Natural killer cell (primary cell): ENCODE results near the gene ZFYVE21. TPM values are rescaled to one million over a fixed set of nuclear protein-coding genes. Genes with fewer than 3 reads are reported as not detected.

Source experiments
- ATAC-seq, 3 donors: fragments of 150-1000 bp in 2 of 3; fragments of 200-7000 bp in 1 of 3; cut with Tn5 transposase; 1 replicate in 1 of 3; 2 replicates in 2 of 3; pipeline ENCODE4 v1.10.0; 2021; ENCODE audit warnings: mild to moderate bottlenecking in 2 of 3, moderate library complexity in 2 of 3
- DNase-seq, 2 donors: peaks; one replicate each; pipeline versions ENCODE4 v3.0.0 to v3.0.0-alpha.2; 2013 to 2021; ENCODE audit warnings: mixed read lengths in 1 of 2
- H3K27ac ChIP-seq: one replicate; pipeline ENCODE4 v1.5.1; 2013; ENCODE audit warnings: mild to moderate bottlenecking, low read length
- H3K27me3 ChIP-seq: one replicate; pipeline ENCODE4 v1.6.1; 2013; ENCODE audit warnings: low read length; ENCODE audit not compliant: control insufficient read depth, insufficient read depth
- H3K36me3 ChIP-seq: one replicate; pipeline ENCODE4 v1.6.1; 2013; ENCODE audit warnings: low read length; ENCODE audit not compliant: control insufficient read depth, insufficient read depth
- H3K4me1 ChIP-seq: one replicate; pipeline ENCODE4 v1.6.1; 2013; ENCODE audit warnings: low read length; ENCODE audit not compliant: control insufficient read depth, insufficient read depth
- H3K4me3 ChIP-seq: one replicate; pipeline ENCODE4 v1.5.1; 2013; ENCODE audit warnings: low read length
- H3K9me3 ChIP-seq: one replicate; pipeline ENCODE4 v1.6.1; 2013; ENCODE audit warnings: low read length; ENCODE audit not compliant: control insufficient read depth, insufficient read depth
- H3K27ac Mint-ChIP-seq, 2 donors: one replicate each; pipeline ENCODE4 v1.8.0; 2022; ENCODE audit warnings: mild to moderate bottlenecking in 2 of 2, mixed read lengths in 2 of 2, moderate library complexity in 1 of 2
- H3K27me3 Mint-ChIP-seq, 2 donors: one replicate each; pipeline ENCODE4 v1.8.0; 2022; ENCODE audit warnings: low read depth in 2 of 2, mixed read lengths in 2 of 2
- H3K36me3 Mint-ChIP-seq: one replicate; pipeline ENCODE4 v1.8.0; 2022; ENCODE audit warnings: mixed read lengths
- H3K4me1 Mint-ChIP-seq, 2 donors: one replicate each; pipeline ENCODE4 v1.8.0; 2022; ENCODE audit warnings: mixed read lengths in 2 of 2
- H3K4me3 Mint-ChIP-seq: one replicate; pipeline ENCODE4 v1.8.0; 2022; ENCODE audit warnings: mild to moderate bottlenecking, moderate library complexity, mixed read lengths
- H3K9me3 Mint-ChIP-seq, 2 donors: one replicate each; pipeline ENCODE4 v1.8.0; 2022; ENCODE audit warnings: mixed read lengths in 2 of 2
- WGBS: methylation state at CpG from one replicate; pipeline ENCODE4 v1.1.7; 2013; ENCODE audit warnings: missing lambda C conversion rate; ENCODE audit not compliant: insufficient coverage; 5-methylcytosine and 5-hydroxymethylcytosine counted together
- intact Hi-C: fragments of 100-400 bp; cut with micrococcal nuclease; formaldehyde crosslinking; loops from one replicate; pipeline ENCODE4 v1.14.2; 2022
- total RNA-seq, 4 donors: library from RNA; stranded (reverse); fragments of 120-200 nt in 1 of 4; gene quantifications; one replicate each; pipeline versions ENCODE4 v1.2.3 to v1.2.4, GENCODE V29; 2013 to 2022
- TF ChIP-seq, protein P1 (sequence below): fragments of 200-600 bp; IDR thresholded peaks from one replicate; pipeline ENCODE4 v1.8.0; 2022; ENCODE audit warnings: antibody characterized with exemption

Gene ZFYVE21
- total RNA-seq, 3 donors from 2014 or later (not counting 1 experiment from before 2014, with no cell fraction given): 5.9 to 10.7 (median 8.5) TPM

DNA sequence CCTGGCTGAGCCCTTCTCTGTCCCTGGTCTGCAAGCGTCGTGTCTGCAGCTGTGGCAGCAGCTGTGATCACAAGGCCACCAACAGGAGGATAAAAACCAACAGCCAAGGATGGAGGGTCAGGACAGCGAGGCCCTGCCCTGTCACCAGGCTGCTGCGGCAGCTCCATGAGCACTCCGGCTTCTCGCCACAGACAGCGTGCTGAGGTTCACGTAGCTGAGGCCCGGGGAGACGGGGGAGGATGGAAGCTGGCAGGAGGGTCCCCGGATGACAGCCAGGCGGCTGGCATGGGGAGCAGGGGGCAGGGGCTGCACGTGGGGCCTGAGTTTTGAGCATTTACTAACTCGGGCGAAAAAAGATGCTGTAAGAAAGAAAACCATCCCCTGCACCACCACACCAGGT is 5.8 kb upstream of the ZFYVE21 start:
- H3K9me3 Mint-ChIP-seq: no peaks in the 10 kb centered on the region
- no peak for ATAC-seq
- peaks cover 6 to 12% of the 10 kb centered on the region in 2 donors for H3K4me1 Mint-ChIP-seq
- Histone ChIP-seq H3K27me3 (no peaks in the 10 kb centered on the region), H3K9me3 (no peaks in the 10 kb centered on the region), H3K27ac (no peak overlapping the region), H3K4me3 (no peak overlapping the region), H3K4me1 (peaks cover 10% of the 10 kb centered on the region), H3K36me3 (peaks cover 4% of the 10 kb centered on the region)
- no peak for DNase-seq
- no peaks in the 10 kb centered on the region for H3K36me3 Mint-ChIP-seq
- H3K27ac Mint-ChIP-seq: no peak overlapping the region
- H3K27me3 Mint-ChIP-seq: no peaks in the 10 kb centered on the region
- intact Hi-C loops: no loop called here
- 98% methylated on average over 15 of the region's 15 CpGs for WGBS
- TF ChIP-seq, protein P1, sequence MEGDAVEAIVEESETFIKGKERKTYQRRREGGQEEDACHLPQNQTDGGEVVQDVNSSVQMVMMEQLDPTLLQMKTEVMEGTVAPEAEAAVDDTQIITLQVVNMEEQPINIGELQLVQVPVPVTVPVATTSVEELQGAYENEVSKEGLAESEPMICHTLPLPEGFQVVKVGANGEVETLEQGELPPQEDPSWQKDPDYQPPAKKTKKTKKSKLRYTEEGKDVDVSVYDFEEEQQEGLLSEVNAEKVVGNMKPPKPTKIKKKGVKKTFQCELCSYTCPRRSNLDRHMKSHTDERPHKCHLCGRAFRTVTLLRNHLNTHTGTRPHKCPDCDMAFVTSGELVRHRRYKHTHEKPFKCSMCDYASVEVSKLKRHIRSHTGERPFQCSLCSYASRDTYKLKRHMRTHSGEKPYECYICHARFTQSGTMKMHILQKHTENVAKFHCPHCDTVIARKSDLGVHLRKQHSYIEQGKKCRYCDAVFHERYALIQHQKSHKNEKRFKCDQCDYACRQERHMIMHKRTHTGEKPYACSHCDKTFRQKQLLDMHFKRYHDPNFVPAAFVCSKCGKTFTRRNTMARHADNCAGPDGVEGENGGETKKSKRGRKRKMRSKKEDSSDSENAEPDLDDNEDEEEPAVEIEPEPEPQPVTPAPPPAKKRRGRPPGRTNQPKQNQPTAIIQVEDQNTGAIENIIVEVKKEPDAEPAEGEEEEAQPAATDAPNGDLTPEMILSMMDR: no peak
- H3K4me3 Mint-ChIP-seq: no peak overlapping the region

- intact Hi-C loops: no loop called here
- H3K27ac Mint-ChIP-seq: no peak overlapping the region
- Histone ChIP-seq H3K9me3 (no peaks in the 10 kb centered on the region), H3K4me3 (no peak overlapping the region), H3K36me3 (peaks cover 4% of the 10 kb centered on the region), H3K27ac (no peak overlapping the region), H3K27me3 (no peaks in the 10 kb centered on the region), H3K4me1 (peaks cover 11% of the 10 kb centered on the region)
- TF ChIP-seq, protein P1: no peak
- no peak for DNase-seq
- no peaks in the 10 kb centered on the region for H3K27me3 Mint-ChIP-seq
- no peaks in the 10 kb centered on the region for H3K9me3 Mint-ChIP-seq
- H3K36me3 Mint-ChIP-seq: no peaks in the 10 kb centered on the region
- 92% methylated on average over 6 of the region's 9 CpGs for WGBS
- no peak overlapping the region for H3K4me3 Mint-ChIP-seq
- no peak for ATAC-seq
- peaks cover 6 to 14% of the 10 kb centered on the region in 2 donors for H3K4me1 Mint-ChIP-seq
These were observed 4.7 kb upstream of the ZFYVE21 start for GRCh38 chr14:103710771-103711377.

DNA sequence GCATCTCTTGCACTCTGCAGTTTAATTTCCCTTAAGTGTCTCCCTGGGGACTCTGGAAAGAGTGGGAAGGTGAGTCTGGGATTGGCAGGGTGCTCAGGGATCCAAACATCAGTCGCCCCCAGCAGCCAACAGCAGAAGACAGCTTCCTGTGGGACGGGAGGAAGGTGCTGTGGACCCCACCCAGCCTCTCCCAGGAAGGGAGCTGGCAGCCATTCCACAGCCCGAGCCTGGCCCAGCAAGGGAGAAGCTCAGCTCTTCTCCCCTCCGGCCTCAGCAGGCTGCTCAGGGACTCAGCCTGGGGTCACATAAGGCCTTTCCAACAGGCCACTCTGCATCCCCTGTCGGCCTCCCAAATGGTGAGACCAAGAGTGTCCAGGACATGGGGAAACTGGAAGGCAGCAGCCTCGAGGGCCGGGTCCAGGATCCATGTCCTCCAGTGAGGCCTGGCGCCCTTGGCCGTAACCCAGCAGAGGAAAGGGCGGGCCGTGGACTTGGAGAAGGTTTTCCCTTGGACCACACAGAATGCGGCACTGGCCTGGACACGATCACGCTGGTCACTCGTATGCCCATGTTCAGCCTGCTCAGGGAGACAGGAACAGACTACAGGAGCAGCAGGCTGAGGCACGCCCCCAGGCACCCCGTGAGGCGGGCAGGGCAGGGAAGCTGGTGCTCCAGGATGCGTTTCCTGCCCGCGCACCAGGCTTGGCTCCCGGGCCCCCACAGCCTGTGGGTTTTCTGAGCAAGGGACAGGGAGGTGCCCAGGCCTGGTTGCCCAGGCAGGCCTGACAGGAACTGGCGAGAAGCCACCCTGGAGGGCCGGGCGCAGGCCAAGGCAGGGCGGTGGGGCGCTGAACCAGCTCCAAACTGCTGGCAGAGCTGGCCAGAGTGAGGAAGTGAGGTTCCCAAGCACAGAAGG is 3.8 kb upstream of the ZFYVE21 start:
- H3K4me1 Mint-ChIP-seq: peaks cover 6 to 18% of the 10 kb centered on the region in 2 donors
- Histone ChIP-seq H3K9me3 (no peaks in the 10 kb centered on the region), H3K36me3 (no peaks in the 10 kb centered on the region), H3K27me3 (no peaks in the 10 kb centered on the region), H3K27ac (no peak overlapping the region), H3K4me1 (peaks cover 16% of the 10 kb centered on the region), H3K4me3 (no peak overlapping the region)
- ATAC-seq (no peak), DNase-seq (no peak)
- H3K4me3 Mint-ChIP-seq: no peak overlapping the region
- H3K36me3 Mint-ChIP-seq: no peaks in the 10 kb centered on the region
- TF ChIP-seq, protein P1: no peak
- no peaks in the 10 kb centered on the region for H3K9me3 Mint-ChIP-seq
- intact Hi-C loops: no loop called here
- H3K27me3 Mint-ChIP-seq: no peaks in the 10 kb centered on the region
- H3K27ac Mint-ChIP-seq: no peak overlapping the region
- WGBS: 88% methylated on average over 27 of the region's 27 CpGs
